Measurements from ENCODE around the gene SLAIN1. TPM values are rescaled to one million over a fixed set of nuclear protein-coding genes. Genes with fewer than 3 reads are reported as not detected.

SLAIN1 gene
- polyA plus RNA-seq, 6 donors from 2014 or later = 9.4 to 36.4 (median 20.0) TPM

DNA sequence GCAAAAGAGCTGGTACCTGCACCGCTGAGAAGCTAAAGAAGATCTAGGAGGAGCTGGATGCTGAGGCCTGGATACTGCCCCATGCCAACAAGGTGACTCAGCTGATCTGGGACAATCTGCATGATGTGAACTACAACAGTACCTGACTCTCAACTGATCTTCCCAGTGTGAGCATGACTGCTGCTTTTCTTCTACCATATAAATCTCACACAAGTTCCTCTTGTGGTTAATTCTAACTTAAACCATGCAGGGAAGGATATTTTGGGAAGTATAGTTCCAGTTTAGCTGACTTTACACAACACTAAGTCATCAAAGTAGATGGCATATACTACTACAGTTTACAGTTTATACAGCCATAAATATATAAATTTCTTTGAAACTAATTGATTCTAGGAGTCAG is 91.9 kb downstream of the SLAIN1 start:
- Mint-ChIP-seq H3K27ac (no peak overlapping the region), H3K4me3 (no peak overlapping the region), H3K36me3 (peaks cover 0 to 14% of the 10 kb centered on the region in 2 donors), H3K4me1 (no peaks in the 10 kb centered on the region), H3K27me3 (peaks cover 0 to 19% (median 5%) of the 10 kb centered on the region in 3 donors), H3K9me3 (peaks cover 6 to 43% (median 32%) of the 10 kb centered on the region in 7 donors)
- DNase-seq = no peak
- ATAC-seq (ENCODE audit: low read depth in 2 of 2) = no peak

DNA sequence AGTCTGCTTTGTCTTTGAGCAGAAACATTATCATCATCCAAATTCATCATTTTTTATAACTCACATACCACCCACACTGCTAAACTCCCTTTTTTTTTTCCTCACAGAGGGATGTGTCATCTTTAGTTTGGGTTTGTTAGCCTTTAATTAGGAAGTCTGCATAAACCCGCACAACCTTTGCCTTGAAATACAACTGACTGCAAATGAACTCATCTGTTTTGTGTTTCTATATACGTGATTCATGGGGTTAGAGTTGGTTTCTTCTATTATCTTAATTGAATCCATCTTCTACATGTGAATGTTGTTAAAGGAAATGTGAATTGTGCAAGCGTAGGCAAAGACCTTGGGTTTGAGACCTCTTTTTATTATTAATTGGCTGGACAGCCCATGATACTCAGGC is 102.7 kb downstream of the SLAIN1 start:
- peaks cover 4 to 12% (median 6%) of the 10 kb centered on the region in 3 donors for H3K27me3 Mint-ChIP-seq
- no peaks in the 10 kb centered on the region for H3K36me3 Mint-ChIP-seq
- no peak overlapping the region for H3K4me3 Mint-ChIP-seq
- H3K9me3 Mint-ChIP-seq = peaks cover 0 to 4% (median 0%) of the 10 kb centered on the region in 7 donors
- H3K27ac Mint-ChIP-seq = no peak overlapping the region
- no peak for DNase-seq
- ATAC-seq (ENCODE audit: low read depth in 2 of 2) = no peak
- H3K4me1 Mint-ChIP-seq = no peaks in the 10 kb centered on the region

DNA sequence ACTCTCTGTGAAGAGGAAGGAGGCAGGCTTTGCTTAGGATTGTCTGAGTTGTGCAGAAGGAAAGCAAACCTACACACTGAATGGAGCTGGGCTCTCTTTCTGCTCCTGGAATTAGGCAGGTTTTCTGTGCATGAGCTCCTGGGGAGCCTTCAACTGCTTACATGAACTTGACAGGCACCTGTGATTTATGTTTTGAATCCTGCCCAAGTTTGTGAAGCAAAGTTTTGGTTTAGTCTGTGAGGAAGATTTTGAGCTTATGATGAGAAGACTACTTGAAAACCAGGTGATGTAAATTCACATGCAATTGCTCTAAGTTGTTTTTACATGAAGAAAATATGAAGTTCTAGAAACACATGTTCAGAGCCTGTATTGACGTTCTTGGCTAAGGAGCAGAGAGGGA is 109.0 kb downstream of the SLAIN1 start:
- no peaks in the 10 kb centered on the region for H3K36me3 Mint-ChIP-seq
- no peak overlapping the region for H3K4me3 Mint-ChIP-seq
- ATAC-seq (ENCODE audit: low read depth in 2 of 2) (no peak), DNase-seq (no peak)
- no peaks in the 10 kb centered on the region for H3K4me1 Mint-ChIP-seq
- H3K9me3 Mint-ChIP-seq = peaks cover 0 to 2% (median 0%) of the 10 kb centered on the region in 7 donors
- no peak overlapping the region for H3K27ac Mint-ChIP-seq
- peaks cover 0 to 15% (median 8%) of the 10 kb centered on the region in 3 donors for H3K27me3 Mint-ChIP-seq

DNA sequence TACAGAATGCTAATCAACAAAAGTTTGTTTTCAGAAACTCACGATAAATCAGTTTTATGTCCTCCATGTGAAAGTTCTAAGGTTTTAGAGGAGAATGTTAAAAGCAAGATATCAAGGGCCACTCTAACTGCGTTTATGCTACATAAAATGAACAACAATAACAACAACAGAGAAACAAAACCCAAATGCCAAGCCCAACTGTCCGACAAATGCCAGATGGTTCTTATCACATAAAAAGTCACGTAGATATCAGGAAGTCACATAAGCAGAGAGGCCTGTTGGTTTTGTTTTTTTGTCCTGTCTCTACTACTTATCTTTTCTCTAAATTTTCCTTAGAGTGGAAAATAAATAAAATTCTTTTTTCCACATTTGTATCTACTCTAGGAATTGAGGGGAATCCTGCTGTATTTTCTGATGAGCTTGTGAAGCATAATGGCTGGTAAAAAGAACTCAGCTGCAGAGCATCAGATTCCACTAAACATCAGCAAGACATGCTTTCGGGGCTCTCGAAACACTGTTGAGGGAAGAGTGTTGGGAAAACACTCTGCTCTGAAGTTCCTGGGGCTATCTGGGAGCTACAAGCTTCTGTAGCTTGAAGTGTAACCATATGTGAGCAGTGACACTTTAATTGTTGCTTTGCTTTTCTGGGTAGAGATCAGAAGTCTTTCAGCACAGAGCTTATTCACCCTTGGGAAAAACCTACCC is 110.1 kb downstream of the SLAIN1 start:
- H3K4me1 Mint-ChIP-seq = no peaks in the 10 kb centered on the region
- ATAC-seq (ENCODE audit: low read depth in 2 of 2) = no peak
- no peak for DNase-seq
- peaks cover 0 to 2% (median 0%) of the 10 kb centered on the region in 7 donors for H3K9me3 Mint-ChIP-seq
- H3K36me3 Mint-ChIP-seq = no peaks in the 10 kb centered on the region
- H3K27me3 Mint-ChIP-seq = peaks cover 0 to 15% (median 4%) of the 10 kb centered on the region in 3 donors
- no peak overlapping the region for H3K27ac Mint-ChIP-seq
- no peak overlapping the region for H3K4me3 Mint-ChIP-seq

DNA sequence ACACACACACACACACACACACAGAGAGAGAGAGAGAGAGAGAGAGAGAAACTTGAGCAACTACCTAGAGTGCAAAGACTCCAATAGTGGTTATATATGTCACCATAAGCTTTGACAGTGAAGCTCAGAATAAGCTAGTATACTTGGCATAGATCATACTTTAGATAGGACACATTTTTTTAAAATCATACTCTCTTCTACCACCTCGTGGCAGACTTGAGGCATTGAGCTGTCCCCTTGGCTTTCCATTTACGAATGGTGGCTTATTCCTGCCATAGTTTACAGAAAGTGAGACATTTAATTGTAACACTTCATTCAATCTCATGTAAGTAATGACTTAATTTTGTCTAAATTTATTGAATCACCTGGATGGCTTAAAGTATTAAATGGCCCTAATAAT is 112.9 kb downstream of the SLAIN1 start:
- Mint-ChIP-seq H3K27ac (peak overlapping the region in 1 of 6 donors; percentile 64), H3K9me3 (peaks cover 0 to 3% (median 0%) of the 10 kb centered on the region in 7 donors), H3K4me1 (no peaks in the 10 kb centered on the region), H3K4me3 (no peak overlapping the region), H3K27me3 (peaks cover 0 to 11% (median under 1%) of the 10 kb centered on the region in 3 donors), H3K36me3 (no peaks in the 10 kb centered on the region)
- DNase-seq (no peak), ATAC-seq (ENCODE audit: low read depth in 2 of 2) (no peak)

DNA sequence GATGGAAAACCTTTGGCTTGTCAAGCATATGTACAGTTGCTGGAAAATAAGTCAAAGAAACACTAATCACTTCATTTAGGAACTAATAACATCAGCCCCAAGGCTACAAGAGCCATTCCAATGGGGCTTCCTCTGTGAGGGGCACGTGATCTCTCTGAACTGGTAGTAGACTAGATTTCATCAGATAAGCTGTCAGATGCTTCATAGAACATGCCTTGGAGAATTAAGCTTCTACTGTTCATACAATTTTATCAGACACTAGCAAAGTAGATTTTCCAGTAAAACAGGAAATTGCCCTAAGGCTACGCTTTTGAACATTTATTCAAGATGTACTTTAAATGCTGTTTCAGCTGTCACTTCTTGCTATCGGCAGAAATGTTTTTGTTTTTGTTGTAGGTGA is 113.4 kb downstream of the SLAIN1 start:
- Mint-ChIP-seq H3K4me1 (no peaks in the 10 kb centered on the region), H3K9me3 (peaks cover 0 to 3% (median 0%) of the 10 kb centered on the region in 7 donors), H3K36me3 (no peaks in the 10 kb centered on the region), H3K27ac (no peak overlapping the region), H3K27me3 (peaks cover 0 to 11% (median 5%) of the 10 kb centered on the region in 3 donors), H3K4me3 (no peak overlapping the region)
- DNase-seq (no peak), ATAC-seq (ENCODE audit: low read depth in 2 of 2) (no peak)

DNA sequence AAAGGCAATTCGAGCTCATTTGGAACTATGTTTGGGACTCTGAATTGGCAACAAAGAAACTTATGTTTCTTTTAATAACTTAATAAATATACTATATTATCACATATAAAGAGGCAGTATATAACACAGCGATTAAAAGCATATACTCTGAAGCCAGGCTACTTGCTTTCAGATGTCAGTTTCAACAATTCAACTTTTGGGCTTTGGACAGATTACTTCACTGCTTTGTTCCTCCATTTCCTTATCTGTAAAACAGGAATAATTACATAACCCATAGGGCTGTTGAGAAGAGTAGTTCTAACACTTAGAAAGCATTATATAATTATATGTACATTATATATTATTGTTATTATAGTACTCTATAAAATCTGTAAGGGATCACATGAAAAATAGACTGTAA is 113.9 kb downstream of the SLAIN1 start:
- Mint-ChIP-seq H3K27me3 (peaks cover 0 to 9% (median 8%) of the 10 kb centered on the region in 3 donors), H3K4me1 (no peaks in the 10 kb centered on the region), H3K36me3 (no peaks in the 10 kb centered on the region), H3K4me3 (no peak overlapping the region), H3K27ac (no peak overlapping the region), H3K9me3 (peaks cover 0 to 3% (median 0%) of the 10 kb centered on the region in 7 donors)
- DNase-seq (no peak), ATAC-seq (ENCODE audit: low read depth in 2 of 2) (no peak)

DNA sequence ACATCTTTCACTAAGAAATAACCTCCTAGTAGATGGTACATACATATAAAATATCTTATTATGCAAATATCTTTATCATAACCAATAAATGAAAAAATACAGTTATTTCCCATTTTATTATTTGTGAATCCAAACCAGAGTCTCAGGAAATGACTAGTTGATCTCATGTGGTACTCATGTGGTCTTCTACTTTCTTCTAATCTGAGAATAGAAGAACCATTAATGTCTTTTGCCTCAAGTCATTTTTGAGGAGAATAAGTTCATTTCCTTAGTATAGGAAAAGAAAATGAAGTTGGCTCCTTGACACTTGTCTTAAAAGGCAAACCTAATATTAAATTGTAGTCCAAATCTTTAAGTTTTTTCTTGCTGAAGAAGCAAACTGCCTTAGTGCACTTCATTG is 114.5 kb downstream of the SLAIN1 start:
- no peak overlapping the region for H3K27ac Mint-ChIP-seq
- peaks cover 0 to 3% (median 0%) of the 10 kb centered on the region in 7 donors for H3K9me3 Mint-ChIP-seq
- no peak overlapping the region for H3K4me3 Mint-ChIP-seq
- peaks cover 0 to 8% (median 6%) of the 10 kb centered on the region in 3 donors for H3K27me3 Mint-ChIP-seq
- no peaks in the 10 kb centered on the region for H3K36me3 Mint-ChIP-seq
- no peak for ATAC-seq (ENCODE audit: low read depth in 2 of 2)
- H3K4me1 Mint-ChIP-seq = no peaks in the 10 kb centered on the region
- DNase-seq = no peak

Other genes with a start within 250 kb of the SLAIN1 start
- not detected for gene SCEL, start 162.0 kb upstream of the SLAIN1 start, polyA plus RNA-seq (ENCODE audit: low read depth in 6 of 6)
- not detected for gene EDNRB, start 221.1 kb downstream of the SLAIN1 start, polyA plus RNA-seq (ENCODE audit: low read depth in 6 of 6)

Measured in naive B cell (primary cell).